ENCODE measurements around the gene ZNF679. TPM values are rescaled to one million over a fixed set of nuclear protein-coding genes. Genes with fewer than 3 reads are reported as not detected.

ZNF679 gene
- total RNA-seq, 4 donors from 2014 or later, result not detected

Other genes starting within 250 kb of the ZNF679 start
- gene ZNF722, start 229.6 kb upstream of the ZNF679 start, total RNA-seq, result not detected
- 10 to 100 TPM in 3 of 4 donors, 1 to 10 TPM in 1; 2.3 to 13.4 (median 12.0) TPM for gene ZNF727, start 183.0 kb upstream of the ZNF679 start, total RNA-seq
- not detected for gene ZNF735, start 21.3 kb upstream of the ZNF679 start, total RNA-seq
- 10 to 100 TPM; 14.4 to 38.2 (median 25.8) TPM for gene ZNF736, start 85.5 kb downstream of the ZNF679 start, total RNA-seq